ENCODE measurements around the gene LRRFIP1. TPM values are rescaled to one million over a fixed set of nuclear protein-coding genes. Genes with fewer than 3 reads are reported as not detected.

The LRRFIP1 gene
- total and polyA plus RNA-seq, 2 donors (not counting 3 experiments of a cell fraction or from before 2014, with no cell fraction given) = 39.2 to 179 TPM

- Histone ChIP-seq H3K36me3 (ENCODE audit: control insufficient read depth in 2 of 2, extremely low read depth in 1 of 2, insufficient read depth in 2 of 2, low read length in 2 of 2) (no peaks in the 10 kb centered on the region), H3K27me3 (ENCODE audit: control insufficient read depth in 2 of 2, insufficient read depth in 2 of 2, low read length in 2 of 2) (no peaks in the 10 kb centered on the region), H3K27ac (ENCODE audit: insufficient read depth, low read depth, low read length) (peak overlapping the region; percentile 99), H3K9ac (replicated peaks; ENCODE audit: extremely low read depth, insufficient read depth, low read length) (no peak overlapping the region), H3K9me1 (replicated peaks; ENCODE audit: control insufficient read depth, extremely low read depth, insufficient read depth, low read length) (no peaks in the 10 kb centered on the region), H3K9me3 (replicated peaks; ENCODE audit: control insufficient read depth, insufficient read depth, low read length) (no peaks in the 10 kb centered on the region), H3K4me3 (replicated peaks in 1 of 3; ENCODE audit: insufficient read depth in 1 of 3, low read depth in 1 of 3, low read length in 3 of 3) (no peak overlapping the region), H3K4me1 (ENCODE audit: control insufficient read depth, extremely low read depth, insufficient read depth, low read length) (peaks cover 45% of the 10 kb centered on the region), H2AFZ (ENCODE audit: low read depth, low read length) (no peak overlapping the region), H3K79me2 (ENCODE audit: control insufficient read depth, insufficient read depth, low read length) (no peaks in the 10 kb centered on the region), H4K20me1 (replicated peaks; ENCODE audit: control insufficient read depth, extremely low read depth, insufficient read depth, low read length) (no peaks in the 10 kb centered on the region), H3K4me2 (ENCODE audit: insufficient read depth, low read length) (no peak overlapping the region)
- FAIRE-seq (no peak), DNase-seq (ENCODE audit: low read depth, low spot score) (no peak)
- ChIA-PET CTCF (interaction anchor here (0.8 to 2.2 kb wide), 5 partner anchors 8 to 132 kb away, joined by 3 to 8 read pairs (median 4); no protein-coding TSS in a partner anchor), POLR2A (no interaction called here)
- intact Hi-C loops (cut with micrococcal nuclease) (no loop called here), dilution Hi-C loops (cut with MboI; ENCODE audit: extremely low pct_ligation_motif_present, low sequenced_read_pairs) (no loop called here)
- TF ChIP-seq JUN (IDR thresholded peaks at IDR 0.05; ENCODE audit: borderline replicate concordance, insufficient read depth, insufficient read length, low read depth) (no peak), POLR2AphosphoS5 (IDR thresholded peaks at IDR 0.05; ENCODE audit: insufficient read depth, low read depth, low read length) (no peak), GATA2 (IDR thresholded peaks at IDR 0.05; ENCODE audit: insufficient read depth, insufficient read length, low read depth, low read length) (no peak), FOS (IDR thresholded peaks at IDR 0.05; ENCODE audit: borderline replicate concordance, insufficient read depth, low read length) (no peak), POLR2A (IDR thresholded peaks at IDR 0.05; ENCODE audit: low read depth, low read length) (no peak), MAX (IDR thresholded peaks at IDR 0.05; ENCODE audit: insufficient read depth, insufficient read length) (no peak), CTCF (IDR thresholded peaks at IDR 0.05; ENCODE audit: extremely low read depth in 1 of 2, insufficient read depth in 1 of 2, low read depth in 1 of 2, low read length in 2 of 2) (no peak)
- no TSS peak for BruUV-seq (replicated peaks)
Measured at GRCh38 chr2:237612527-237613357, 14.6 kb upstream of the LRRFIP1 start.

All from endothelial cell of umbilical vein (primary cell).